GM23338 (cell line): ENCODE measurements around the gene TRIB2. TPM values are rescaled to one million over a fixed set of nuclear protein-coding genes. Genes with fewer than 3 reads are reported as not detected.

Experiments used
- ATAC-seq: fragments of 200-7000 bp; cut with Tn5 transposase; 3 replicates; pipeline ENCODE4 v1.9.1; 2020
- DNase-seq: peaks from one replicate; pipeline ENCODE4 v3.0.0-alpha.2; 2015; ENCODE audit warnings: low spot score
- H2AFZ ChIP-seq: fragments of 200-600 bp; sonication (generic); 2 replicates; pipeline ENCODE4 v1.8.0; 2016; ENCODE audit warnings: antibody characterized with exemption, mild to moderate bottlenecking, moderate library complexity
- H3F3A ChIP-seq: fragments of 200-600 bp; sonication (generic); replicated peaks from 2 replicates; pipeline ENCODE4 v1.8.0; 2017; ENCODE audit warnings: antibody characterized with exemption, mixed run types, low read depth
- H3K27ac ChIP-seq: fragments of 200-600 bp; sonication (generic); 2 replicates; pipeline ENCODE4 v1.6.1; 2016; ENCODE audit warnings: low read depth
- H3K27me3 ChIP-seq: fragments of 200-600 bp; sonication (generic); 2 replicates; pipeline ENCODE4 v1.8.0; 2016; ENCODE audit warnings: mild to moderate bottlenecking, mixed run types, moderate library complexity; ENCODE audit not compliant: insufficient read depth
- H3K36me3 ChIP-seq: fragments of 200-600 bp; sonication (generic); 2 replicates; pipeline ENCODE4 v1.8.0; 2016; ENCODE audit warnings: mild to moderate bottlenecking; ENCODE audit not compliant: insufficient read depth
- H3K4me1 ChIP-seq: fragments of 200-600 bp; sonication (generic); 2 replicates; pipeline ENCODE4 v1.8.0; 2016; ENCODE audit warnings: mild to moderate bottlenecking, moderate library complexity; ENCODE audit not compliant: insufficient read depth
- H3K4me2 ChIP-seq: fragments of 200-600 bp; sonication (generic); 2 replicates; pipeline ENCODE4 v1.7.1; 2017; ENCODE audit warnings: mixed run types
- H3K4me3 ChIP-seq: fragments of 200-600 bp; sonication (generic); 2 replicates; pipeline ENCODE4 v1.6.1; 2016; ENCODE audit warnings: mixed run types
- H3K79me2 ChIP-seq: fragments of 200-600 bp; sonication (generic); replicated peaks from 2 replicates; pipeline ENCODE4 v1.8.0; 2017; ENCODE audit warnings: mild to moderate bottlenecking; ENCODE audit not compliant: insufficient read depth
- H3K9me2 ChIP-seq: fragments of 200-600 bp; sonication (generic); 2 replicates; pipeline ENCODE4 v1.8.0; 2017; ENCODE audit not compliant: insufficient read depth
- H4K20me1 ChIP-seq: fragments of 200-600 bp; sonication (generic); replicated peaks from 2 replicates; pipeline ENCODE4 v1.8.0; 2017; ENCODE audit warnings: mild to moderate bottlenecking; ENCODE audit not compliant: insufficient read depth
- H3K27ac Mint-ChIP-seq: 2 replicates; pipeline ENCODE4 v1.8.0; 2020; ENCODE audit warnings: inconsistent platforms, mild to moderate bottlenecking, moderate library complexity, mixed read lengths
- H3K27me3 Mint-ChIP-seq: 3 replicates; pipeline ENCODE4 v1.8.0; 2022; ENCODE audit warnings: low read depth, mild to moderate bottlenecking, moderate library complexity, mixed read lengths, inconsistent platforms; ENCODE audit not compliant: insufficient read depth, poor library complexity
- H3K36me3 Mint-ChIP-seq: 3 replicates; pipeline ENCODE4 v1.8.0; 2021; ENCODE audit warnings: low read depth, mild to moderate bottlenecking, inconsistent platforms, moderate library complexity, mixed read lengths
- H3K4me1 Mint-ChIP-seq: 3 replicates; pipeline ENCODE4 v1.8.0; 2020; ENCODE audit warnings: mild to moderate bottlenecking, inconsistent platforms, mixed read lengths
- H3K4me3 Mint-ChIP-seq: 3 replicates; pipeline ENCODE4 v1.8.0; 2021; ENCODE audit warnings: moderate library complexity, mild to moderate bottlenecking, inconsistent platforms, mixed read lengths
- H3K9me3 Mint-ChIP-seq: 3 replicates; pipeline ENCODE4 v1.8.0; 2020; ENCODE audit warnings: moderate library complexity, mild to moderate bottlenecking, inconsistent platforms, mixed read lengths
- CREB1 ChIP-seq: fragments of 250-450 bp; sonication (Bioruptor Pico); IDR thresholded peaks from 2 replicates; pipeline ENCODE4 v1.5.0; 2020; ENCODE audit warnings: low read depth, mild to moderate bottlenecking, moderate library complexity
- ETS1 ChIP-seq: IDR thresholded peaks from 2 replicates; pipeline ENCODE4 v1.6.1; 2016; ENCODE audit warnings: antibody characterized with exemption
- EZH2phosphoT487 ChIP-seq: fragments of 200-600 bp; sonication (generic); IDR thresholded peaks from one replicate; pipeline ENCODE4 v1.8.1; 2018; ENCODE audit warnings: antibody characterized with exemption; ENCODE audit not compliant: unreplicated experiment
- NANOG ChIP-seq: IDR thresholded peaks from 2 replicates; pipeline ENCODE4 v1.6.1; 2016; ENCODE audit warnings: antibody characterized with exemption, borderline replicate concordance
- REST ChIP-seq: IDR thresholded peaks from one replicate; pipeline ENCODE4 v1.6.1; 2018; ENCODE audit warnings: antibody characterized with exemption; ENCODE audit not compliant: unreplicated experiment
- STAT1 ChIP-seq: IDR thresholded peaks from one replicate; pipeline ENCODE4 v1.6.1; 2016; ENCODE audit warnings: antibody characterized with exemption; ENCODE audit not compliant: unreplicated experiment
- ZNF114 ChIP-seq: fragments of 250-450 bp; sonication (Bioruptor Pico); IDR thresholded peaks from 2 replicates; pipeline ENCODE4 v1.5.0; 2020; ENCODE audit warnings: mild to moderate bottlenecking, moderate library complexity
- ZNF331 ChIP-seq: fragments of 250-450 bp; sonication (Bioruptor Pico); IDR thresholded peaks from 2 replicates; pipeline ENCODE4 v1.5.0; 2020; ENCODE audit warnings: low read depth, mild to moderate bottlenecking, moderate library complexity
- ZNF462 ChIP-seq: fragments of 250-450 bp; sonication (Bioruptor Pico); IDR thresholded peaks from 2 replicates; pipeline ENCODE4 v1.5.0; 2020; ENCODE audit warnings: mild to moderate bottlenecking, moderate library complexity
- polyA plus RNA-seq: library from polyadenylated mRNA; unstranded; fragments of >200 nt; fragmentation: Nextera tagmentation; extraction: Ambion mirVana; gene quantifications from 2 replicates; pipeline ENCODE4 v1.2.1, GENCODE V29; 2016
- total RNA-seq: library from RNA; depleted of rRNA; stranded (reverse); fragments of >200 nt; shearing (Covaris generic); gene quantifications from 2 replicates; pipeline ENCODE4 v1.2.3, GENCODE V29; 2014
- TF ChIP-seq, protein P1 (sequence below), 2 experiments: fragments of 200-600 bp in 1 of 2; sonication (generic) in 1 of 2; conservative IDR thresholded peaks; 2 replicates each; pipeline versions ENCODE4 v1.5.1 to v1.6.1; 2016 to 2017; ENCODE audit warnings: antibody characterized with exemption in 2 of 2, low read depth in 2 of 2, mild to moderate bottlenecking in 2 of 2, moderate library complexity in 1 of 2

The TRIB2 gene
- total and polyA plus RNA-seq, 2 experiments from 2014 or later, result 40.3 to 109 TPM

GRCh38 chr2:12728221-12728777 is 11.6 kb downstream of the TRIB2 start (continued):
- TF ChIP-seq ETS1, result no peak
- TF ChIP-seq, protein P1, sequence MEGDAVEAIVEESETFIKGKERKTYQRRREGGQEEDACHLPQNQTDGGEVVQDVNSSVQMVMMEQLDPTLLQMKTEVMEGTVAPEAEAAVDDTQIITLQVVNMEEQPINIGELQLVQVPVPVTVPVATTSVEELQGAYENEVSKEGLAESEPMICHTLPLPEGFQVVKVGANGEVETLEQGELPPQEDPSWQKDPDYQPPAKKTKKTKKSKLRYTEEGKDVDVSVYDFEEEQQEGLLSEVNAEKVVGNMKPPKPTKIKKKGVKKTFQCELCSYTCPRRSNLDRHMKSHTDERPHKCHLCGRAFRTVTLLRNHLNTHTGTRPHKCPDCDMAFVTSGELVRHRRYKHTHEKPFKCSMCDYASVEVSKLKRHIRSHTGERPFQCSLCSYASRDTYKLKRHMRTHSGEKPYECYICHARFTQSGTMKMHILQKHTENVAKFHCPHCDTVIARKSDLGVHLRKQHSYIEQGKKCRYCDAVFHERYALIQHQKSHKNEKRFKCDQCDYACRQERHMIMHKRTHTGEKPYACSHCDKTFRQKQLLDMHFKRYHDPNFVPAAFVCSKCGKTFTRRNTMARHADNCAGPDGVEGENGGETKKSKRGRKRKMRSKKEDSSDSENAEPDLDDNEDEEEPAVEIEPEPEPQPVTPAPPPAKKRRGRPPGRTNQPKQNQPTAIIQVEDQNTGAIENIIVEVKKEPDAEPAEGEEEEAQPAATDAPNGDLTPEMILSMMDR (conservative IDR thresholded peaks at IDR 0.05; ENCODE audit: low read depth in 2 of 2), result no peak
- no peak for TF ChIP-seq STAT1

DNA sequence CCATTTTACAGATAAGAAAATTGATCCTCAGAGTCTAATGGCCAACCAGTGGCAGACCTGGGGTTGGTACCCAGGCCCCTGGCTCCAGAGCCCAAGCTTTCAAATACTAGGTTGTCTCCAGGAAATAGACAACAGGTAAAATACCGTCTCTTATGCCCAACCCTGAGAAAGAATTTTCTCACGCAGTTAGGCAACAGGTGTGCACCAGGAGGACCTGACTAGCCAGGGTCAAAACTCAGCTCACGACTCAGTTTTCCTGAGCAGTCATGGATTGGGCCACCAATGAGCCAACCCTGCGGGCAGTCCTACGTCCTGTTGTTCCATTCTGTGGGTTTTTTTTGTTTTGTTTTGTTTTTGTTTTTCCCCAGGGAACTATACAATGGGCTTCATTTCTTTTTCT is 13.5 kb downstream of the TRIB2 start:
- Mint-ChIP-seq H3K36me3 (peaks cover 94% of the 10 kb centered on the region), H3K9me3 (no peaks in the 10 kb centered on the region)
- TF ChIP-seq ZNF462 (CRISPR knock-in tag) (no peak), NANOG (no peak), REST (no peak), ZNF331 (CRISPR knock-in tag) (no peak), EZH2phosphoT487 (no peak), ZNF114 (CRISPR knock-in tag) (no peak), ETS1 (no peak), CREB1 (CRISPR knock-in tag) (no peak), STAT1 (no peak)

More for the DNA sequence above, 13.5 kb downstream of the TRIB2 start:
- H3K4me3 Mint-ChIP-seq, result no peak overlapping the region
- peaks cover 19% of the 10 kb centered on the region for H3K36me3 ChIP-seq
- peaks cover 11% of the 10 kb centered on the region for H3K27me3 Mint-ChIP-seq
- H3K4me3 ChIP-seq, result no peak overlapping the region
- H3F3A ChIP-seq, result no peaks in the 10 kb centered on the region
- no peak overlapping the region for H3K4me2 ChIP-seq
- peaks cover 27% of the 10 kb centered on the region for H4K20me1 ChIP-seq
- no peaks in the 10 kb centered on the region for H3K9me2 ChIP-seq
- H2AFZ ChIP-seq, result no peak overlapping the region
- ATAC-seq (no peak), DNase-seq (no peak)
- peaks cover 80% of the 10 kb centered on the region for H3K79me2 ChIP-seq
- no peaks in the 10 kb centered on the region for H3K27me3 ChIP-seq
- H3K4me1 ChIP-seq, result no peaks in the 10 kb centered on the region
- no peak overlapping the region for H3K27ac Mint-ChIP-seq
- no peak overlapping the region for H3K27ac ChIP-seq
- H3K4me1 Mint-ChIP-seq, result peaks cover 20% of the 10 kb centered on the region
